ENCODE data around the gene PLEKHB1.

GRCh38 chr11:73670808-73671207, 24.4 kb downstream of the PLEKHB1 start:
- TF ChIP-seq POLR2A (IDR thresholded peaks at IDR 0.05; ENCODE audit: low read length) (no peak), GATA1 (IDR thresholded peaks at IDR 0.05; ENCODE audit: low read depth, low read length) (no peak)

Data from erythroblast (primary cell).